Femur (tissue), 1 donor: Measurements from ENCODE around the gene BRPF1.

Experiments used
- DNase-seq: peaks from one replicate; pipeline ENCODE4 v3.0.0-alpha.2; 2017

Gene BRPF1

GRCh38 chr3:9739181-9739580 lies 7.6 kb downstream of the BRPF1 start:
- no peak for DNase-seq

- DNase-seq = no peak
These were observed 11.0 kb downstream of the BRPF1 start for GRCh38 chr3:9742560-9742959.

- DNase-seq = no peak
These were observed 12.0 kb downstream of the BRPF1 start for GRCh38 chr3:9743548-9743947.

GRCh38 chr3:9744162-9744561 lies 12.6 kb downstream of the BRPF1 start:
- no peak for DNase-seq

GRCh38 chr3:9745521-9745920 lies 14.0 kb downstream of the BRPF1 start:
- DNase-seq = no peak

- DNase-seq = no peak
These were observed 14.8 kb downstream of the BRPF1 start for GRCh38 chr3:9746330-9746729.

GRCh38 chr3:9747267-9747666 lies 15.7 kb downstream of the BRPF1 start:
- no peak for DNase-seq

GRCh38 chr3:9748031-9748430 lies 16.5 kb downstream of the BRPF1 start:
- no peak for DNase-seq

GRCh38 chr3:9749296-9749644 lies 17.7 kb downstream of the BRPF1 start:
- DNase-seq = no peak

GRCh38 chr3:9749645-9750555 lies 18.4 kb downstream of the BRPF1 start, which contains the start of gene OGG1:
Gene OGG1, plus strand, starts transcription at chr3:9749952. Its CDS starts 335 bp downstream, at chr3:9750287.
- peak; percentile 98 for DNase-seq

- DNase-seq = no peak
These were observed 19.2 kb downstream of the BRPF1 start for GRCh38 chr3:9750556-9751411.

GRCh38 chr3:9754678-9755077 lies 23.1 kb downstream of the BRPF1 start:
- no peak for DNase-seq

GRCh38 chr3:9757427-9757826 lies 25.9 kb downstream of the BRPF1 start:
- no peak for DNase-seq

GRCh38 chr3:9760779-9761505 lies 29.4 kb downstream of the BRPF1 start:
- DNase-seq = no peak

- no peak for DNase-seq
These were observed 30.4 kb downstream of the BRPF1 start for GRCh38 chr3:9761919-9762318.

- DNase-seq = no peak
These were observed 31.3 kb downstream of the BRPF1 start for GRCh38 chr3:9762871-9763270.

GRCh38 chr3:9765865-9766264 lies 34.3 kb downstream of the BRPF1 start:
- DNase-seq = no peak

GRCh38 chr3:9767418-9767817 lies 35.9 kb downstream of the BRPF1 start:
- no peak for DNase-seq

GRCh38 chr3:9768141-9768775 lies 36.7 kb downstream of the BRPF1 start:
- DNase-seq = no peak

GRCh38 chr3:9769012-9769411 lies 37.5 kb downstream of the BRPF1 start:
- no peak for DNase-seq

- peak; percentile 91 for DNase-seq
These were observed 38.1 kb downstream of the BRPF1 start, which contains the start of gene CAMK1 for GRCh38 chr3:9769426-9770275. Gene CAMK1, minus strand, starts transcription at chr3:9769947. Its CDS starts 2,198 bp downstream, at chr3:9767749.
